ENCODE data around the gene TBX10.

- no peak for TF ChIP-seq POLR2AphosphoS5 (IDR thresholded peaks at IDR 0.05; ENCODE audit: low read depth, low read length)
- no peak for TF ChIP-seq POLR2A (IDR thresholded peaks at IDR 0.05; ENCODE audit: low read depth, low read length)
- no peak for TF ChIP-seq TAF1 (IDR thresholded peaks at IDR 0.05; ENCODE audit: low read depth, low read length)
These were observed 24.1 kb upstream of the TBX10 start for GRCh38 chr11:67663532-67664212.

Measured in GM12891 (cell line).